GM18505 (cell line): ENCODE measurements around the gene CARMIL1.

ENCODE experiments used
- ATAC-seq: cut with Tn5 transposase; IDR thresholded peaks from one replicate; pipeline ENCODE4 v1.9.1; 2021; ENCODE audit not compliant: unreplicated experiment
- POLR2A ChIP-seq: IDR thresholded peaks from 4 replicates; pipeline ENCODE4 v1.6.1; 2011; ENCODE audit warnings: borderline replicate concordance; ENCODE audit not compliant: insufficient read depth, insufficient read length; ENCODE audit errors: extremely low read depth

Gene CARMIL1

GRCh38 chr6:25503686-25504085 lies 224.5 kb downstream of the CARMIL1 start:
- TF ChIP-seq POLR2A: no peak
- no peak for ATAC-seq

GRCh38 chr6:25504661-25505060 lies 225.5 kb downstream of the CARMIL1 start:
- no peak for ATAC-seq
- no peak for TF ChIP-seq POLR2A

GRCh38 chr6:25506020-25506419 lies 226.8 kb downstream of the CARMIL1 start:
- TF ChIP-seq POLR2A: no peak
- ATAC-seq: no peak

- ATAC-seq: no peak
Measured at GRCh38 chr6:25508051-25508450, 228.9 kb downstream of the CARMIL1 start.

GRCh38 chr6:25511376-25511775 lies 232.2 kb downstream of the CARMIL1 start:
- no peak for ATAC-seq
- TF ChIP-seq POLR2A: no peak

More at GRCh38 chr6:25508051-25508450, 228.9 kb downstream of the CARMIL1 start:
- TF ChIP-seq POLR2A: no peak

- TF ChIP-seq POLR2A: no peak
Measured at GRCh38 chr6:25512560-25512959, 233.4 kb downstream of the CARMIL1 start.

GRCh38 chr6:25519856-25520255 lies 240.7 kb downstream of the CARMIL1 start:
- TF ChIP-seq POLR2A: no peak

More at GRCh38 chr6:25512560-25512959, 233.4 kb downstream of the CARMIL1 start:
- no peak for ATAC-seq

GRCh38 chr6:25524542-25524941 lies 245.4 kb downstream of the CARMIL1 start:
- no peak for ATAC-seq
- TF ChIP-seq POLR2A: no peak

More at GRCh38 chr6:25519856-25520255, 240.7 kb downstream of the CARMIL1 start:
- no peak for ATAC-seq

- TF ChIP-seq POLR2A: no peak
- no peak for ATAC-seq
Measured at GRCh38 chr6:25525078-25525477, 245.9 kb downstream of the CARMIL1 start.

GRCh38 chr6:25534942-25535631 lies 255.9 kb downstream of the CARMIL1 start:
- no peak for ATAC-seq
- TF ChIP-seq POLR2A: no peak

GRCh38 chr6:25535632-25536225 lies 256.6 kb downstream of the CARMIL1 start:
- no peak for TF ChIP-seq POLR2A
- no peak for ATAC-seq

GRCh38 chr6:25536781-25537180 lies 257.6 kb downstream of the CARMIL1 start:
- ATAC-seq: no peak
- TF ChIP-seq POLR2A: no peak

GRCh38 chr6:25537349-25538018 lies 258.3 kb downstream of the CARMIL1 start:
- no peak for ATAC-seq

GRCh38 chr6:25541228-25541627 lies 262.1 kb downstream of the CARMIL1 start:
- no peak for TF ChIP-seq POLR2A
- ATAC-seq: no peak

More at GRCh38 chr6:25537349-25538018, 258.3 kb downstream of the CARMIL1 start:
- no peak for TF ChIP-seq POLR2A
